Stimulated activated CD4-positive, alpha-beta T cell treated with anti-CD3 and anti-CD28 coated beads, Interleukin-12 subunit alpha, Interleukin-12 subunit beta, amount 100 ng/mL, for 4 hours (primary cell): Measurements from ENCODE around the gene MBNL2.

Experiments used
- DNase-seq: peaks from one replicate; pipeline ENCODE4 v3.0.0-alpha.2; 2020

The MBNL2 gene

GRCh38 chr13:97432917-97433726 lies 211.0 kb downstream of the MBNL2 start:
- DNase-seq: peak; percentile 97

- peak; percentile 81 for DNase-seq
Observed at GRCh38 chr13:97433727-97434396, 211.7 kb downstream of the MBNL2 start, which contains the start of gene RAP2A. TSS of gene RAP2A (plus strand) at chr13:97434169. CDS start at chr13:97434471, 302 bp downstream.

GRCh38 chr13:97434397-97435201 lies 212.5 kb downstream of the MBNL2 start:
- DNase-seq: peak; percentile 34

- no peak for DNase-seq
Observed at GRCh38 chr13:97435323-97435722, 213.2 kb downstream of the MBNL2 start.

GRCh38 chr13:97435794-97436193 lies 213.7 kb downstream of the MBNL2 start:
- DNase-seq: no peak

- no peak for DNase-seq
Observed at GRCh38 chr13:97436845-97437244, 214.7 kb downstream of the MBNL2 start.

- no peak for DNase-seq
Observed at GRCh38 chr13:97437729-97438128, 215.6 kb downstream of the MBNL2 start.

GRCh38 chr13:97438856-97439595 lies 216.9 kb downstream of the MBNL2 start:
- DNase-seq: no peak

GRCh38 chr13:97440598-97441170 lies 218.6 kb downstream of the MBNL2 start:
- no peak for DNase-seq

- no peak for DNase-seq
Observed at GRCh38 chr13:97441368-97441767, 219.2 kb downstream of the MBNL2 start.
